ENCODE data around the gene PLCH2.

Gene PLCH2

GRCh38 chr1:2463396-2463795 lies 12.7 kb upstream of the PLCH2 start:
- no peak for DNase-seq

- DNase-seq, result no peak
Measured at GRCh38 chr1:2465371-2466269, 10.5 kb upstream of the PLCH2 start.

DNA sequence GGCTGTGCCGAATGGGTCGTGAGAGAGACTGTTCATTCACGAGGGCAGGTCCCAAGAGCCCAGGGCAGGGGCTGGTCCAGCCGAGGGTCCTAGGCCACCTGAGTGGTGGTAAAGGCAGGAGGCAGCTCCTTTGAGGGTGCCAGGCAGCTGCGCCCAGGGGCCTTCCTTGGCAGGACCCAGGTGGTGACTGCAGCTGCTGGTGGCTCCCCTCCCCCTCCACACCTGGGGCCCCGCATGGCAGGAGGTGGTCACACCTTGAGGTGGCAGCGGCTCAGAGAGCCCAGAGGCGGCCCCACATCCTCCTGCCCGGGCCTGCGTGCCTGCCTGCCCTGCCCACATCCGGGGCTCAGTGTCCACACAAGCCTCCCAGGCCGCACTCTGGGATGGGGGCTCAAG lies 9.8 kb upstream of the PLCH2 start:
- no peak for DNase-seq

DNA sequence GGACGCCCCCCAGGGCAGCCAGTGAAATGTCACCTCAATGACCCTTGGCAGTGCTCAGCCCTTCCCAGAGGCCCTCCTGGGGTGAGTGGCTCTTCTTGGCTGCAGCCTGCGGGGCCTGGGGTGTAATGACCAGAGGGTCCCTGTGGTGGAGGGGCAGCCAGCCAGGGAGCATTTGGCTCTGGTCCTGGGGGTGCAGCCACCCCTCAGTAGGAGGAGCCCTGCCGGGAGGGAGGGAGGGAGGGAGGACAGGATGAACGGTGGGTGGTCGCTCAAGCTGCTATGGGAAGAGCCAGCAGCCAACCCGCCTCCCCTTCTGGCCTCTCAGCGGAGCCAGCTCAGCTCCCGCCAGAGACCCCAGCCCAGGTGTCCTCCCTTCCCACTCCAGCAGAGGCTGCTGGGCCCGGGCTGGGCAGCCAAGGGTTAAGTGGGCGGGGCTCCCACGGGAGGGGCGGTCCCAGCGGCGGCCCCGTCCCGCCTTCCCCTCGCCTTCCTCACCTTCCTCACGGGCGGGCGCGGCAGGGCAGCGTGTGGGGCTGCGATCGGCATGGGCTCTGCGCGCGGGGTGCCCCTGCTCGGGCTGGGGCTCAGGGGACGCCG lies 9.0 kb upstream of the PLCH2 start:
- no peak for DNase-seq

GRCh38 chr1:2468041-2468472 lies 8.0 kb upstream of the PLCH2 start:
- DNase-seq, result no peak

DNA sequence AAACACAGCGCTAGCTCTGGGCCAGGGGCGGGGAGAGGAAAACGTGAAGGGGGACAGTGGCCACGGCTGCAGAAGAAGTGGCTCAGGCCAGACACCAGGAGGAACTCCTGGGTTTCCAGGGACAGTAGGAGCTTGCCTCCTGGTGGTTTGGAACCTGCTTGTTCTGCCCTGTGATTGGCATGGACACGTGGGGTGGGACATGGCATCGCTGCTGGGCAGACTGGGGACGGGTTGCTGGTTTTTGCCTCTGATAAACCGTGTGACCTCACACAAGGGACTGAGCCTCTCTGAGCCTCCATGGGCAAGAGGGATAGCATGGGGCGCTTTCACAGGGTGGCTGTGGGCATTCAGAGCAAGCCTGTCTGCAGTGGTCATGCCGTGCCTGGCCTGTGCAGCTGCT lies 7.5 kb upstream of the PLCH2 start:
- no peak for DNase-seq

GRCh38 chr1:2469103-2469940 lies 6.8 kb upstream of the PLCH2 start:
- no peak for DNase-seq

DNA sequence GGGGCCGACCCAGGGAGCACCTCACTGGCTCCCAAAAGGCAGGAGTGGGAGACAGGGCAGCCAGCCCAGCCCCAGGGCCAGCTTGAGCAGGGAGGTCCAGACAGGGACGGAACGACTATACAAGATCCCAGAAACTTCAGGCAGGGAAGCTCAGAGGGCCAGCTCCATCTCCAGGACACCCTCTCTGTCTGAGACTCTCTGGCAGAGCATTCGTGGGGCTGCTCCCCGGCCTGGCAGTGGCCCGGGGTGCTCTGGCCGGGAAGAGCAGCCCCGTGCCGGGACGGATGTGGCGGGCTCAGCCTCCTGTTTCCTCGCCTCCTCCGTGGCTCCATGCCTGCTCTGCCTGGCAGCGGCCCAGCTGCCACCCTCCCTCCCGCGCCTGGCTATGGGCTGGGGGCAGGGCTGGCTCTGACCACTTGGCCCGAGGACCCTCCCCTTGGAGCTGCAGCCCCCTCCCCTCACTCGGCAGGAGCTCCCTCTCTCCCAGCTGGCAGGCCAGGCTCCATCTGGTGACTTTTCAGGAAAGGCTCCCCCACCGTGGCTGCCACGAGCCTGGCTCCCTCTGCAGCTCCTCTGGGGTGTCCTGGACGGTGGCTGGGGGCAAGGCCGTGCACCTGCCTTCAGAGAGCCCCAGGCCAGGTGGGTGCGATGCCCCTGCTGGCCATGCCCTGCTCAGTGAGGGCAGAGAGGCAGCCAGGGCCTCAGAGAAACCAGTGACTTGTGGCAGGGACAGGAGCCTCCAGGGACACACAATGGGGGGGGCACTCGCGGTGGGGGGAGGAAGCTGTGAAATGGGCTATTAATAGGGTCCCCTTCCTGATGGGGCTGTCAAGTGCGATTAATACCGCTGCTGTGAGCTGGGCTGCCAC lies 5.6 kb upstream of the PLCH2 start:
- no peak for DNase-seq

- DNase-seq, result no peak
Measured at GRCh38 chr1:2471159-2471471, 5.0 kb upstream of the PLCH2 start.

- DNase-seq, result no peak
Measured at GRCh38 chr1:2471587-2472001, 4.5 kb upstream of the PLCH2 start.

DNA sequence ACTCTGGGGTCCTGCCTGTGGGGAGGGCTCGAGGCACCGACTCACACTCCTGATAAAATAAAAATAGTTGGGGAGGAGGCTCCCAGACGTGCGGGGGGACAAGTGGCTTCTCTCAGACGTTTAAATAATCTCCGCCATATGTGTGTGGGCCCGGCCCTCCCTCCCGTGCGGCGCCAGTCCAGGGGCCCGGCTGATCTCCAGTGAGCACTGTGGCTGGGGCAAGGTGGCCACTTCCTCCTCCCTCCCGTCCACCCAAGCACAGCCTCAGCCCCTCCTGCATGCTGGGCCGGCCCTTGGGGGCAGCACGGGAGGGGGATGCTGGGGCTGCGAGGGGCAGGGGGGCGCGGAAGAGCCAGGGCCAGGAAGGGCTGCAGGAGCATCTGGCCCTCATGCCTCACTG lies 4.0 kb upstream of the PLCH2 start:
- no peak for DNase-seq

- no peak for DNase-seq
Measured at GRCh38 chr1:2472561-2473177, 3.4 kb upstream of the PLCH2 start.

DNA sequence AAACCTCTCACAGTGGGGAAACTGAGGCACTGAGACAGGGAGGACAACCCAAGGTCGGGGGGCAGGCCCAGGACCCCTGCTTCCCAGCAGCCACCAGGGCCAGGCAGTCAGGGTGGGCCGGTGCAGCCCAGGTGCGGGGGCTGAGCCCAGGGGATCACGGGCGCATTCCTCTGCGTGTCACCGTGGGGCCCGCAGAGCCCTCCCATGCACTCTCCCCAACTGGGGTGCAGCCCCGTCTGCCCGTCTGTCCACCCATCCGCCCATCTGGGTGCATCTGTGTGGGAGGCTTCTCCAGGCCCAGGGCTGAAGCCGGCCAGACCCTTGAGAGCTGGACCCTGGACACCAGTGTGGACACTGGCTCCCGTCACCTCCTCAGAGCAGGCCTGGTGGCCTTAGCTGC lies 2.9 kb upstream of the PLCH2 start:
- DNase-seq, result no peak

GRCh38 chr1:2474104-2474844 lies 1.8 kb upstream of the PLCH2 start:
- no peak for DNase-seq

GRCh38 chr1:2474933-2475371 lies 1.1 kb upstream of the PLCH2 start:
- DNase-seq, result no peak

DNA sequence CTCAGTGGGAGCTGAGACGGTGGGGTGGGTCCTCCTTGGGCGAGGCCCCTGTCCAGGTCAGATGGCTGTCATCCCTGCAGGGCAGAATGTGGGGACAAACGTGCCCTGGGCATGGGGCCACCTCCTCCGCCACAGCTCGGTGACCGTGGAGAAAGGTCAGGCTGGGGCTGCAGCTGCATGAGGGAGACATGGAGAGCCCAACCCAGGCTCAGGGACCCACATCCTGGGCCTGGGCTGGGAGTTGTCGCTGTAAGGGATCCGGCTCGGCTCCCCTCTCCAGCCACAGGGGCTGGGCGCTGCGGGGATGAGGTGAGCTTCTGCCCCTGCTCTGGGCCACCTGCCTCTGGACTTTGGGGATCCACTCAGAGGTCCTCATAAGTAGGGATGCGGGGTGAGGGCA lies 518 bp upstream of the PLCH2 start:
- no peak for DNase-seq

DNA sequence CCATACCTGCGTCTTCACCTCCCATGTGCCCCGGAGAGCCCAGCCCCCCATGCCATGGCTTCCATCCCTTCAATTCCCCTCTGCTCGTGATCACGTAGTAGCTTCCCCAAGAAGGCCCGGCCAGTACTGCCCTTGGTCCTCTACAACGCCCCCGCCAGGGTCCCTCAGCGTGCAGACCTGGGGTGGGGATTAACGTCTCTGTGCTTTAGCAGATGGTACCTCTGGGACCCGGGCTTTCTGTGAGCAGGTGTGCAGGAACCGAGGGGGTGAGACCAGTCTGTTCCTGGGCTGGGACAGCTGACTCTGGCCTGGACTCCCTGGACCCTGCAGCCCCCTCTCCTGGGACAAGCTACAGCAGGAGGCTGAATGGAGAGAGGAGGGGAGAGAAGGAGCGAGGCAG lies 1.2 kb downstream of the PLCH2 start:
- DNase-seq, result no peak

GRCh38 chr1:2477791-2478499 lies 1.9 kb downstream of the PLCH2 start:
- DNase-seq, result no peak

DNA sequence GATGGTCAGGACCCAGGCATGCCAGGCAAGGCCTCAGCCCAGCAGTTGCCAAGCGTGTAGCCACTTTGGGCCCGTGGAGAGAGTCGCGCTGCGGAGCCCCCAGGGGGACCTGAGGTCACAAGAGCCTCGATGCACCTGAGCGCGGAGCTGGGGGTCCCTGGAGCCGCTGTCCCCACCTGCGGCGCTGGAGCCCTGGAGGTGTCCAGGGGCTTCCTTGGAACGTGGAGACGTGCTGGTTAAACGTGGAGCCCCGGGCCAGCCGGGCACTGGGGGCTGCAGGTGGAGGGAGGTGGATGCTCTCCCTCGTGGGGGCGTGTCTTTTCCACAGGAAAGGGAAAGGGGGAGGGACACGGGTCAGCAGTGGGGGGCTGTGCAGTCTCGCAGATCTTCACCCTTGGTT lies 3.1 kb downstream of the PLCH2 start:
- DNase-seq, result no peak

GRCh38 chr1:2479618-2480017 lies 3.5 kb downstream of the PLCH2 start:
- DNase-seq, result no peak
